ENCODE measurements around the gene MITF.

DNA sequence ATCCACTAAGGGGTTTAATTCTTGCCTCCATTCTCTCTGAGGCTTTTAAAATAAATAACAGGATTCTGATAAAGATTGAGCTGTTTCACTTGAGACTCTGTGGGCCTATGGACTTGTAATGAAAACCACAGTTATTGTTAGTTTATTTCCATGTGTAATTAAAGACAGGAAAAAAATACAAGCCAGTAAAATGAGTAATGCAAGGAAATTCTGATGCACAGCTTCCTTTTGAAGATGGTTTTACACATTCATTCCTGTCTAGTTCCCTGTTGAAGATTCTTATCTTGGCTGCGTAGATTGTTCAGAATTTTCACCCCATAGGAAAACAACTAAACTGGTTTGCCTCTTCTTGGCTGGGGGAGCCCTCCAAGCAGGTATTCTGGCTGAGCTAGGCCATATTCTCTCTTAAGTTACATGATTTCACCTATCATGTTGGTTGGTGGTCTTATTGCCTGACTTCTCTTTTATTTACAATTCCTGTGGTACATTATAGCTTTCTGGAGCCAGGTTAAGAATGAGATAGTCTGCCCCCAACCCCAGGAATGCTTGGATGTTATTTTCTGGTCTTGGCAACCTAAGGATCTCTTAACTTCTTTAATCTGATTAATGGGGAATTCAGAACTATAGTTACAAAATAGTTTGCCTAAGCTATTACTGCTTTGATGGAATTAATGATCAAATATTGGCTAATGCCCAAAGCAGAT lies 67.6 kb downstream of the MITF start:
- TF ChIP-seq CTCF (IDR thresholded peaks at IDR 0.05; ENCODE audit: low read length) (no peak), EZH2 (IDR thresholded peaks at IDR 0.05; ENCODE audit: borderline replicate concordance, low read length) (no peak)

Measured in OCI-LY1 (cell line).